ENCODE measurements around the gene SCIN.

SCIN gene

DNA sequence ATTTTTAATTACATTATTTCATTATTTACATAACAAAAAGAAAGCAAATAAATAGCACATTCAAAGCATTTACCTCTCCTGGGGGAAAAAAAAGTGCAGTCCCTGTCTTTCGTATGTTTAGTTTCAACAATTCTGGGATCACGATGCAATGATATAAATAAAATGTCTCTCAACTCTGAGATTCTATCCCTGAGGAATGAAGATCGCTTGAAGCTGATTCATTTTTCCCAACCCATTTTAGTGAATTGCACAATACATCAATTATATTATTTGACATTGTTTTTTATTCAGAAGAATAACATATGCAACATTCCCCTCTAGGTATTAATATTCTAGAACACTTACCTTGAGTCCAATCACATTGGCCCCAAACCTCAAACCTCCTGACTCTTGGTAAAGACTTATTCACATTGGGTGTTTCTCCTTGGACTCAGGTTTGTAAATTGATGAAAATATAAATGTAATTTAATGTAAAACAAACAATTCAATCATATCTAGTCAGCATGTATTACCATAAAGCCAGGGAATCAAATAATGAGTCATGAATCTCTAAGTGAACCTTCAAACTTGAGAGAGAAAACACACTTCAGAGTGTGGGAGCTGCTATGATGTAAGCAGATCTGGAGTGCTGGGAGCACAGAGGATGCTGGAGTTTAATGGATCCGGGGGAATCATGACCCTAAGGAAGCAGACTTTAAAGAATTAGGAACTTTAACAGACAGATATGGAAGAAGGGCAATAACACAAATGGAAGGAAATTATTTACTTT, 5.3 kb upstream of the SCIN start:
- Histone ChIP-seq H3K27me3 (ENCODE audit: insufficient read depth, low read length, poor library complexity) (no peaks in the 10 kb centered on the region), H4K20me1 (ENCODE audit: insufficient read depth, low read length) (no peaks in the 10 kb centered on the region), H2AFZ (ENCODE audit: low read depth, low read length) (no peak overlapping the region), H3K9me3 (ENCODE audit: insufficient read depth, low read length, severe bottlenecking) (no peaks in the 10 kb centered on the region), H3K4me3 (ENCODE audit: low read depth in 1 of 2, low read length in 2 of 2) (no peak overlapping the region), H3K79me2 (ENCODE audit: insufficient read depth, low read length) (no peaks in the 10 kb centered on the region), H3K4me1 (ENCODE audit: insufficient read depth, low read length) (no peaks in the 10 kb centered on the region), H3K36me3 (ENCODE audit: insufficient read depth, low read length) (no peaks in the 10 kb centered on the region), H3K4me2 (ENCODE audit: insufficient read depth, low read length) (no peak overlapping the region), H3K27ac (ENCODE audit: low read length) (no peak overlapping the region), H3K9ac (ENCODE audit: low read depth, low read length) (no peak overlapping the region)
- ATAC-seq (ENCODE audit: insufficient read depth, low read depth) (no peak), DNase-seq (no peak)
- no peak for TF ChIP-seq EZH2 (IDR thresholded peaks at IDR 0.05; ENCODE audit: borderline replicate concordance, low read depth, low read length, severe bottlenecking)
- TF ChIP-seq, protein P1, sequence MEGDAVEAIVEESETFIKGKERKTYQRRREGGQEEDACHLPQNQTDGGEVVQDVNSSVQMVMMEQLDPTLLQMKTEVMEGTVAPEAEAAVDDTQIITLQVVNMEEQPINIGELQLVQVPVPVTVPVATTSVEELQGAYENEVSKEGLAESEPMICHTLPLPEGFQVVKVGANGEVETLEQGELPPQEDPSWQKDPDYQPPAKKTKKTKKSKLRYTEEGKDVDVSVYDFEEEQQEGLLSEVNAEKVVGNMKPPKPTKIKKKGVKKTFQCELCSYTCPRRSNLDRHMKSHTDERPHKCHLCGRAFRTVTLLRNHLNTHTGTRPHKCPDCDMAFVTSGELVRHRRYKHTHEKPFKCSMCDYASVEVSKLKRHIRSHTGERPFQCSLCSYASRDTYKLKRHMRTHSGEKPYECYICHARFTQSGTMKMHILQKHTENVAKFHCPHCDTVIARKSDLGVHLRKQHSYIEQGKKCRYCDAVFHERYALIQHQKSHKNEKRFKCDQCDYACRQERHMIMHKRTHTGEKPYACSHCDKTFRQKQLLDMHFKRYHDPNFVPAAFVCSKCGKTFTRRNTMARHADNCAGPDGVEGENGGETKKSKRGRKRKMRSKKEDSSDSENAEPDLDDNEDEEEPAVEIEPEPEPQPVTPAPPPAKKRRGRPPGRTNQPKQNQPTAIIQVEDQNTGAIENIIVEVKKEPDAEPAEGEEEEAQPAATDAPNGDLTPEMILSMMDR (IDR thresholded peaks at IDR 0.05; ENCODE audit: borderline replicate concordance, extremely low read depth, low read length, poor library complexity, severe bottlenecking): no peak

DNA sequence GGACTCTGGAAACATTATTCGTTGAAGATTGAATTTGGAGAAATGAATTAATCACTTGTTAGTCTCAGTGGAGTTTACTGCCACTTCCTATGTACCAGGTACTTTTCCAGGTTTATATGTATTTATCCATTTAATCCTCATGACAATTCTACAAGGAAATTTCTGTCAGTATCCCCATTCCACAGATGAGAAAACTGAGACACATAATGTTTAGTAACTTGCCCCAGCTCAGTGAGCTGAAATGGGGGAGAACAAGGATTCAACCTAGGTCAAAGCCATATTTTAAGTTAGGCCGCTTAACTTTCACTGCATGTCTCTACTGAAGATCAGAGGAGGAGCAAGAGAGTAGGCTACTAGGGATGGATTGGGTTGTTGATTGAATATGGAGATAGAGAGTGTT, 4.6 kb upstream of the SCIN start:
- H2AFZ ChIP-seq (ENCODE audit: low read depth, low read length): no peak overlapping the region
- no peaks in the 10 kb centered on the region for H3K4me1 ChIP-seq (ENCODE audit: insufficient read depth, low read length)
- H3K4me2 ChIP-seq (ENCODE audit: insufficient read depth, low read length): no peak overlapping the region
- H3K79me2 ChIP-seq (ENCODE audit: insufficient read depth, low read length): no peaks in the 10 kb centered on the region
- DNase-seq: no peak
- no peak overlapping the region for H3K9ac ChIP-seq (ENCODE audit: low read depth, low read length)
- no peaks in the 10 kb centered on the region for H3K27me3 ChIP-seq (ENCODE audit: insufficient read depth, low read length, poor library complexity)
- no peaks in the 10 kb centered on the region for H4K20me1 ChIP-seq (ENCODE audit: insufficient read depth, low read length)
- no peaks in the 10 kb centered on the region for H3K36me3 ChIP-seq (ENCODE audit: insufficient read depth, low read length)
- TF ChIP-seq, protein P1 (IDR thresholded peaks at IDR 0.05; ENCODE audit: borderline replicate concordance, extremely low read depth, low read length, poor library complexity, severe bottlenecking): no peak
- no peak for TF ChIP-seq EZH2 (IDR thresholded peaks at IDR 0.05; ENCODE audit: borderline replicate concordance, low read depth, low read length, severe bottlenecking)
- peaks cover 2% of the 10 kb centered on the region for H3K9me3 ChIP-seq (ENCODE audit: insufficient read depth, low read length, severe bottlenecking)
- no peak overlapping the region for H3K27ac ChIP-seq (ENCODE audit: low read length)
- H3K4me3 ChIP-seq (ENCODE audit: low read depth in 1 of 2, low read length in 2 of 2): no peak overlapping the region
- no peak for ATAC-seq (ENCODE audit: insufficient read depth, low read depth)

DNA sequence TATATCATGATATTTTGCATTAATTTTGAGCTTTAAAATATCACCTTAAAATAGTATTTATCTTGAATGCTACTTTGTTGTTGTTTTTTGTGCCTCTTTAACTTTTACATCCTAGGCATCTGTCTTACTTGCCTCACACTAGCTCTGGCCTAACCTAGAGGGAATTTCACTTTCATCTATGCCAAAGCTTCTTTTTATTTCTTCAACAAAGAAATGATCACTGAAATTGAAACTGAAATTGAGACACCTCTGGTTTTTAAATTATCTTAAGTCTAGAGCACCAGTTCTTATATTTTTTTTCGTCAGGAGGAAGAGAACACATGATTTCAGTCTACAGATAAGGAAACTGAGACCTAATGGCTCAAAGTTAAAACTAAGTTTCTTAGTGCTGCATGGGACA, 3.5 kb upstream of the SCIN start:
- no peak overlapping the region for H2AFZ ChIP-seq (ENCODE audit: low read depth, low read length)
- H3K4me3 ChIP-seq (ENCODE audit: low read depth in 1 of 2, low read length in 2 of 2): no peak overlapping the region
- peaks cover 2% of the 10 kb centered on the region for H3K9me3 ChIP-seq (ENCODE audit: insufficient read depth, low read length, severe bottlenecking)
- no peak for ATAC-seq (ENCODE audit: insufficient read depth, low read depth)
- no peak overlapping the region for H3K9ac ChIP-seq (ENCODE audit: low read depth, low read length)
- no peak overlapping the region for H3K27ac ChIP-seq (ENCODE audit: low read length)
- H3K79me2 ChIP-seq (ENCODE audit: insufficient read depth, low read length): no peaks in the 10 kb centered on the region
- TF ChIP-seq EZH2 (IDR thresholded peaks at IDR 0.05; ENCODE audit: borderline replicate concordance, low read depth, low read length, severe bottlenecking): no peak
- TF ChIP-seq, protein P1 (IDR thresholded peaks at IDR 0.05; ENCODE audit: borderline replicate concordance, extremely low read depth, low read length, poor library complexity, severe bottlenecking): no peak
- H3K4me1 ChIP-seq (ENCODE audit: insufficient read depth, low read length): no peaks in the 10 kb centered on the region
- no peaks in the 10 kb centered on the region for H3K27me3 ChIP-seq (ENCODE audit: insufficient read depth, low read length, poor library complexity)
- H3K36me3 ChIP-seq (ENCODE audit: insufficient read depth, low read length): no peaks in the 10 kb centered on the region
- H3K4me2 ChIP-seq (ENCODE audit: insufficient read depth, low read length): no peak overlapping the region
- H4K20me1 ChIP-seq (ENCODE audit: insufficient read depth, low read length): no peaks in the 10 kb centered on the region
- DNase-seq: no peak

Measured in DND-41 (cell line).